ENCODE measurements around the gene TGM1. TPM values are rescaled to one million over a fixed set of nuclear protein-coding genes. Genes with fewer than 3 reads are reported as not detected.

Gene TGM1
- total RNA-seq, 4 donors from 2014 or later = 0.20 TPM; not detected in 3

DNA sequence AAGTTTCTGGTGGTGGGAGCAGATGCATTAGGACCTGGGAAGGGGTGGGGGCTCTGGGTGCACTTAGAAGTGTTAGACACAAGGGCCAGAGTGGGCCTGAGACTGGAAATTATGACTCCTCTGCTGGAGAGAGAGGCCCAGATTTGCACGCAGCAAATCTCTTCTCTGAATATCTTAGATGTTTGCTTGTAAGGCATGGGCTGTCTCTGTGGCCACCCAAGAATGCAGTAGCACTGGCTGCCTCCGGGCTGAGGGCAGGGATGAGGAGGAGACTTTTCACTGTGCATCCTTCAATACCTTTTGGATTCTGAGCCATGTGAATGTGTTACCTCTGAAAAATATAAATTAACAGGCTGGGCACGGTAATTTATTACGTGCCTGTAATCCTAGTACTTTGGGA, 22.4 kb upstream of the TGM1 start:
- H3K9me3 ChIP-seq = no peaks in the 10 kb centered on the region
- H3K27me3 ChIP-seq = no peaks in the 10 kb centered on the region
- in situ Hi-C loops (cut with MboI; ENCODE audit: low sequenced_read_pairs in 4 of 4) (no loop called here), intact Hi-C loops (cut with DNase I; ENCODE audit: low total_unique reads) (no loop called here)
- H3K4me1 ChIP-seq = no peaks in the 10 kb centered on the region
- no peak overlapping the region for H3K27ac ChIP-seq
- no peak for TF ChIP-seq POLR2A (IDR thresholded peaks at IDR 0.05)
- TF ChIP-seq, protein P1, sequence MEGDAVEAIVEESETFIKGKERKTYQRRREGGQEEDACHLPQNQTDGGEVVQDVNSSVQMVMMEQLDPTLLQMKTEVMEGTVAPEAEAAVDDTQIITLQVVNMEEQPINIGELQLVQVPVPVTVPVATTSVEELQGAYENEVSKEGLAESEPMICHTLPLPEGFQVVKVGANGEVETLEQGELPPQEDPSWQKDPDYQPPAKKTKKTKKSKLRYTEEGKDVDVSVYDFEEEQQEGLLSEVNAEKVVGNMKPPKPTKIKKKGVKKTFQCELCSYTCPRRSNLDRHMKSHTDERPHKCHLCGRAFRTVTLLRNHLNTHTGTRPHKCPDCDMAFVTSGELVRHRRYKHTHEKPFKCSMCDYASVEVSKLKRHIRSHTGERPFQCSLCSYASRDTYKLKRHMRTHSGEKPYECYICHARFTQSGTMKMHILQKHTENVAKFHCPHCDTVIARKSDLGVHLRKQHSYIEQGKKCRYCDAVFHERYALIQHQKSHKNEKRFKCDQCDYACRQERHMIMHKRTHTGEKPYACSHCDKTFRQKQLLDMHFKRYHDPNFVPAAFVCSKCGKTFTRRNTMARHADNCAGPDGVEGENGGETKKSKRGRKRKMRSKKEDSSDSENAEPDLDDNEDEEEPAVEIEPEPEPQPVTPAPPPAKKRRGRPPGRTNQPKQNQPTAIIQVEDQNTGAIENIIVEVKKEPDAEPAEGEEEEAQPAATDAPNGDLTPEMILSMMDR (IDR thresholded peaks at IDR 0.05 in 4 of 5, conservative IDR thresholded peaks at IDR 0.05 in 1 of 5) = no peak
- no peak for ATAC-seq
- no peak overlapping the region for H3K4me3 ChIP-seq
- no peak for DNase-seq
- H3K36me3 ChIP-seq = peaks cover 0 to 7% of the 10 kb centered on the region in 2 donors

DNA sequence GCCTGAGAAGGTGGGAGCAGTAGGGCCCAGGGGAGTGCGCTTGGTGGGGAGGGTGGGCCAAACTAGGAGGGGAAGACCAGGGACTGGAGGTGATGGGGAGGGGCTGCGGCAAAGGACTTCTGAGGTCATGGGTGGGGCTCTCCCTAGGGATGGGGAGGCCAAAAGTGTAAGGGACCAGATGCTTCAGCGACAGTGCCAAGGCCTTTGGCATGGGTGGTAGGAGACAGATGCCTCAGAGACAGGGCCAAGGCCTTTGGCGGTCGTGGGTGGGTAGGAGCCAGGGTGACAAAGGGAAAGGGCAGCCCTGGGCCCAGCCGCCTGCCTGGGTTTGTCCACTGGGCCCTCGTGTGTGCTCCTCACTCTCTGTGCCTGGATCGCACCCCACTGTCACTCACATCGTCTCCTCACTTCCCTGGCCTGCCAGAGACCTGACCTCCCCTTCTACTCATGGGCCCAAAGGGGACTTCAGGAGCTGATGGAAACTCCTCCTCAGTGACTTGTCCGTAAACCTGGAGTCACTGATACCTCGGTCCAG, 21.6 kb upstream of the TGM1 start:
- TF ChIP-seq, protein P1 (IDR thresholded peaks at IDR 0.05 in 4 of 5, conservative IDR thresholded peaks at IDR 0.05 in 1 of 5) = no peak
- TF ChIP-seq POLR2A (IDR thresholded peaks at IDR 0.05) = no peak
- Histone ChIP-seq H3K27me3 (no peaks in the 10 kb centered on the region), H3K27ac (no peak overlapping the region), H3K36me3 (no peaks in the 10 kb centered on the region), H3K4me1 (no peaks in the 10 kb centered on the region), H3K9me3 (no peaks in the 10 kb centered on the region), H3K4me3 (no peak overlapping the region)
- intact Hi-C loops (cut with DNase I; ENCODE audit: low total_unique reads) (no loop called here), in situ Hi-C loops (cut with MboI; ENCODE audit: low sequenced_read_pairs in 4 of 4) (no loop called here)
- DNase-seq (no peak), ATAC-seq (no peak)

DNA sequence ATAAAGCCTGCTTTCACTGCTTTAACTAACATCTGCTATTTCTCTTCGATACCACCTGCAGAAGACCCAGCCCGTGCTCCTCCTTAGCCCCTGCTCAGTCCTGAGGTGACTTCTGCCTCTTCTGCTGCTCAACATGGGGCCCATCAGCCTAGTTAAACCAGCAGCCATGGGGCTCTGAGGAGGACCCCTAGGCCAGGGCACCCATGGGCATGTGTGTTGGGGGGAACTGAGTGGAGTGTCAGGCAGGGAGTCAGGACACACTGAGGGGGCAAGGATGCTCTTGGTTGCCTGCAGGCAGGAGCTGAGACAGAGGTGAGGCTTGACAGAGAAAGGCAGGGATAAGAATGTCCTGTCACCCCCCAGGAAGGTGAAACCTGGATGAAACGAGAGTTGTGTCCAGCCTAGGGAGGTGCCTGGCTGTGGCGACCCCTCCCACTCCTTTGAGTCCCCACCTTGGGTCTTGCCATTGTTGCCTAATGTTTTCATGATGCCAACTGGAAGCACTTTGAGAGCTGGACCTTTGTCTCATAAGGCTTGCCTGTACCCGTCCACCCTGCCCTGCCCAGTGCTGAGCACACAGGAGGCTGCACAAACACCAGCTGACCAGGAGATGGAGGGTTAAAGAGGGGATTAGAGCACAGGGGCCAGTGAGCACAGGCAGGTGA, 21.0 kb upstream of the TGM1 start:
- Histone ChIP-seq H3K9me3 (no peaks in the 10 kb centered on the region), H3K4me3 (no peak overlapping the region), H3K27ac (no peak overlapping the region), H3K36me3 (no peaks in the 10 kb centered on the region), H3K4me1 (no peaks in the 10 kb centered on the region), H3K27me3 (no peaks in the 10 kb centered on the region)
- ATAC-seq (no peak), DNase-seq (no peak)
- no peak for TF ChIP-seq POLR2A (IDR thresholded peaks at IDR 0.05)
- TF ChIP-seq, protein P1 (IDR thresholded peaks at IDR 0.05 in 4 of 5, conservative IDR thresholded peaks at IDR 0.05 in 1 of 5) = no peak
- in situ Hi-C loops (cut with MboI; ENCODE audit: low sequenced_read_pairs in 4 of 4) = no loop called here
- intact Hi-C loops (cut with DNase I; ENCODE audit: low total_unique reads) = no loop called here

DNA sequence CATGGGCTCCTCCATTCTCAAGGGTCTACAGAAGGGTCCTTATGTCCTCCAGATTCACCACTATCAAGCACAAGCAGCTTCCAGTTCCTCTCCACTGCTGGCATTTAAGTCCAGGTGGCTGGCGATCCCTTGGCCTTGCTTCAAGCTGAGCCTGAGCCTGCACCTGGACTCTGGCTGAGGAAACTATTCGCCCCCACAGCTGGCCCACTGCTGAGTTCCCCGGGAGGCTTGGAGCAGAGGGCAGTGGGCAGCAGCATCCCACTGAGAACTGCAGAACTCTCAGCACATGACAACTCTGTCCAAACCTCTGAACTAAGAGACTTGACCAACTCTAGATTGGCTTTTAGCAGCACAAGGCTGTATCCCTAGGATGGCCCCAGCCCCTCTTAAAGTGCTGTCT, 19.8 kb upstream of the TGM1 start:
- no peaks in the 10 kb centered on the region for H3K36me3 ChIP-seq
- no peaks in the 10 kb centered on the region for H3K27me3 ChIP-seq
- ATAC-seq (no peak), DNase-seq (no peak)
- TF ChIP-seq POLR2A (IDR thresholded peaks at IDR 0.05) = no peak
- TF ChIP-seq, protein P1 (IDR thresholded peaks at IDR 0.05 in 4 of 5, conservative IDR thresholded peaks at IDR 0.05 in 1 of 5) = no peak
- no peaks in the 10 kb centered on the region for H3K4me1 ChIP-seq
- no peak overlapping the region for H3K27ac ChIP-seq
- H3K4me3 ChIP-seq = no peak overlapping the region
- no peaks in the 10 kb centered on the region for H3K9me3 ChIP-seq
- in situ Hi-C loops (cut with MboI; ENCODE audit: low sequenced_read_pairs in 4 of 4) = no loop called here
- intact Hi-C loops (cut with DNase I; ENCODE audit: low total_unique reads) = no loop called here
